ENCODE measurements around the gene HRK.
"Not testable (repeated sequence)": the region's sequence is repeated elsewhere in the genome, so short reads cannot be mapped to it uniquely, and the experiment has no call there.

Gene HRK

DNA sequence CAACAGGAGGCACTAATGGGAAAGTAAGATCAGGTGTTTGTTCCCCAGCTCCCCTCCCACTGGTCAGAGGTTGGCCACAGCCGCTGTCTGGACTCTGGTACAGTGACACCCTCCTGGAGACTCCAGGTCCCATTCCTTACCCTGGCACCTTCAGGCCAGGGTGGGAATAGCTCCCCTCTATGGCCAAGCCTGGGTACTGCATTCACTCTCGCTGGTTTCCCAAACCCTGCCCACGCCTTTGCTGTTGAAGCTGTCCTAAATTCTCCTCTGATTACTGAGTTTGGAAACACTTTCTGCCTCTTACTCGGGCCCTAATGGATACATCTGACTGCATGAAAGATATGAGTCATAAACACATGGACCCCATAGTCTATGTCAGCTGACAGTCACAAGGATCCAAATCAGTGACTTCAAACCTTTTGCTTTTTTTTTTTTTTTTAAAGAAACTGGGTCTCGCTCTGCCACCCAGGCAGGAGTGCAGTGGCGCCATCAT lies 17.9 kb downstream of the HRK start:
- DNase-seq: no peak

- no peak for DNase-seq
These were observed 19.1 kb downstream of the HRK start for GRCh38 chr12:116862167-116862566.

- DNase-seq: no peak
These were observed 19.9 kb downstream of the HRK start for GRCh38 chr12:116861320-116861719.

DNA sequence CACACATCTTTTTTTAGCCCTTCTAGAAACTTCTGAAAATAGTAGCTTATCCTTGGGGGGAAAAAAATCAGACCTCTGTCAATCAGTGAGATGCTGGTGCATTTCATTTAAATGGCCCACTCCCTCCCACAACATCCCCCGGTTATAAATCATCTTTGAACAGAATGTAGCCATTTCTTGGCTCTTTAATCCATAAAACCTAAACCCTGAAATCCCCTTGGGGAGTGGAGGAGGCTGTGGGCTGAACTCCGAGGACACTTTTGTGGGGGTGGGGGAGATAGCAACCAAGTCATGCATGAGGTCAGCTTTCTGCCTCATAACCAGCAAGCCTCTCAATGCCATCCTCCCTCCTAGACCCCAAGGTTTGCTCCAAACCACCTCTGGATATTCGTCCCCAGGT lies 21.0 kb downstream of the HRK start:
- DNase-seq: no peak

DNA sequence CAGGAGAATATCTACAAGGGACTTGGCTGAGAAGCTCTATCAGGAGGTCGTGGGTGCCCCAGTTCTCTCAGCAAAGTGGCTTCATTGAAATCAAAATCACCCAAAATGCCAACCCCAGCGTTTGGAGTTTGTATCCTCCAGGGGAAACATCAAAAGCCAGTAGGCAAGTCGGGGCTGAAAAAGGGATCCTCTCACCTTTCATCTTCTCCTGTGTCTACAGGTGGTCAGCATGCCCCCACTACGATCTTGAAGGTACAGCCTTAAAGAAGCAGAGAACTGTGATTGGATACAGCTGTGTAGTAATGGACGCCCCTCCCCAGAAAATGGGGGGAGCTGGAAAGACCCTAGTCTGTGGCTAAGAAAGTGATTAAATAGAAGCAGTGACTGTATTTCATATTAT lies 22.2 kb downstream of the HRK start:
- no peak for DNase-seq

DNA sequence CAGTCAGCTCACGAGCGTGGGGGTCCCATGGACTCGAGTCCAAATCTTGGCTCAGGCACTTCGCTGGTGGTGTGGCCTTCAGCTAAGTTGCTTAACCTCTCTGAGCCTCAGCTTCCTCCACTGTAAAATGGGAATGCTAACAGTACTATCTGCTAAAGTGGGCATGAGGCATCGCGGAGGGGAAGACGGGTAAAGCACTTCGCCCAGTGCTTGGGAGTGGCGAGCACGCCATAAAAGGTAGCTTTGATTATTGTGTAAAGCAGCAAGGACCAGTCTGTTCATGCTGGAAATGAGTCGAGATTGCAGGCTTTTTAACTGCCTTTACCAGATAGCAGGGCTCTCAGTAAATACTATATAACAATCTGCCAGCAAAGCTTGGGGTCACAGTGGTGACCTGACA lies 24.5 kb downstream of the HRK start:
- DNase-seq: no peak

- no peak for DNase-seq
These were observed 25.3 kb downstream of the HRK start for GRCh38 chr12:116855744-116856470.

DNA sequence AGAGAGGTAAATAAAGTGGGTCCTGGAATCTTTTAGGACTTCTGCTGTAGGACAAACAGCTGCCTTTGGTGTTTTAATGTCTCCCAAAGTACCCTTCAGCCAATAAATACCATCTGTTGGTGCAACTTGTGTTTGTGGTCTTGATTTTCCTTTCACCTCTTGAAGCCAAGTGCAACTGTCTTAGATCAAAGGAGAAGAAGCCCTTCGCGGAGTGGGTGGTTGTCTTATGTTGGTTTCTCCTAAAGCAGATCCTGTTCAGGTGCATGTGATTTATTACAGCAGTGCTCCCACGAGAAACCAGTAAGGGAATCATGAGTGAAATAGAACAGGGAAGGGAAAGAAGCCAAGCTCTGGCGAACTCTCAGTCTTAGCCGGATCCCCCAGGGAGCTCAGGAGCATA lies 27.7 kb downstream of the HRK start:
- DNase-seq: no peak

- no peak for DNase-seq
These were observed 28.9 kb downstream of the HRK start for GRCh38 chr12:116852303-116852702.

DNA sequence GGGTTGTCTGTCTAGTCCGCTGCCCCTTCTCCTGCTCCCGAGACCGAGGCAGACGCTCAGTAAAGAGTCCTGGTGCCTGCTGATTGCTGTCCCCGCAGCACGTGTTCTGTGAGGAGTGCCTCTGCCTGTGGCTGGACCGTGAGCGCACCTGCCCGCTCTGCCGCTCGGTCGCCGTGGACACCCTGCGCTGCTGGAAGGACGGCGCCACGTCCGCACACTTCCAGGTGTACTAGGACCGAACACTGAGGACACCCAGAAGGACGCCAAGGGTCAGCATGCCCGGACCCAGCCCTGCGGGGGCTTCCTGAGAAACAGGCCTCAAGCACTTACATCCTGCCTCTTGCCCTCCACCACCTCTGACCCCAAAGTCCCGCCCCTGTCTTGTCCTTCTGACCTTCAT lies 32.0 kb downstream of the HRK start:
- no peak for DNase-seq

- no peak for DNase-seq
These were observed 38.2 kb downstream of the HRK start for GRCh38 chr12:116843085-116843484.

- DNase-seq: no peak
These were observed 41.9 kb downstream of the HRK start for GRCh38 chr12:116839287-116839830.

DNA sequence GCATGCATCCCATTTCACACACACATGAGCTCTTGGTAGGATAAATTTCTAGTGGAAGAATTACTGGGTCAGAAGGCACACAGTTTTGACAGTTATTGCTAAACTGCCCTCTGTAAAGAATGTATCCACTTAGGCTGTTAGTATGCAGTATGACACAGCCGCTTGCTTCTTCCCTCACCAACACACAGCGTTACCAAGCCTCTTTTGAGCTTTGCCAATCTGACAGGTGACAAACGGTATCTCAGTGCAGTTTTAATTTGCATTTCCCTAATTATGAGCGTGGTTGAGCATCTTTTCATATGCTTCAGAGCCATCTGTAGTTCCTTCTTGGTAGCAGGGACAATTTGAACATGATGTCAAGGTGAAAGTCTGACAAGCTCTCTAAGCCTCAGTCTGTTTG lies 42.9 kb downstream of the HRK start:
- no peak for DNase-seq

DNA sequence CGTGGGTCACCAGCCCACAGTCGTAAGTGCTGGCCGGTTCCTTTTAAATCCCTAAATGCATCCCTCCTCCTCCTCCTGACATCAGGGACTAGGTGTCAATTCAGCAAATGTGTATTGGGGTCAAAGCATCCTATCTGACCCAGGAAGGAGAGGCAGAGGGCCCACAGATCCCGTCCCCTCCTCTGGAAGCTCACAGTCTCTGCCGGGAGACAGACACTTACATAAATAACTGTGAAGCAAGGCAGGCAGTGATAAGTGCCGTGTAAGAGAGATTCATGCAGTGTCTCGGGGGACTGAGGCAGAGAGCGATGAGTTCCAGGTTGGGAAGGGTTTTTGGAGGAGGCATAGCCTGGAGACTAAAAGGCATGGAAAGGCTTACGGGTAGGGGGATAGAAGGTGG lies 44.1 kb downstream of the HRK start:
- no peak for DNase-seq

GRCh38 chr12:116835484-116835883 lies 45.8 kb downstream of the HRK start:
- no peak for DNase-seq

DNA sequence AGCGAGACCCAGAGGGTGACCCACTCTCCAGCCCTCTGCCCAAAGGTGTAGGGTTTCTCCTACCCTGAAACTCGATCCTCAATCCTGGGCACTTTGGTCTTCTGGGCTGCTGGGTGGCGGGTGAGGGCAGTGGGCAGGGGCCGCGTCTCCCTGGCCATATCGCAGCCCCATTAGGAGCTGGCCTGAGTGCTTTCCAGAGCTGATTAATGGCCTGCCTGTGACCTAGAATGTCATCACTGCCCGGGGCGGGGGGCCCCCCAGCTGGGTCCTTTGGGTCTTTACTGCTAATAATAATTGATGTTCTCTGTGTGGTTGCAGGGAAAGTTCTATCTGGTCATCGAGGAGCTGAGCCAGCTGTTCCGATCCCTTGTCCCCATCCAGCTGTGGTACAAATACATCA lies 47.8 kb downstream of the HRK start:
- no peak for DNase-seq

GRCh38 chr12:116832353-116832752 lies 48.9 kb downstream of the HRK start:
- no peak for DNase-seq

DNA sequence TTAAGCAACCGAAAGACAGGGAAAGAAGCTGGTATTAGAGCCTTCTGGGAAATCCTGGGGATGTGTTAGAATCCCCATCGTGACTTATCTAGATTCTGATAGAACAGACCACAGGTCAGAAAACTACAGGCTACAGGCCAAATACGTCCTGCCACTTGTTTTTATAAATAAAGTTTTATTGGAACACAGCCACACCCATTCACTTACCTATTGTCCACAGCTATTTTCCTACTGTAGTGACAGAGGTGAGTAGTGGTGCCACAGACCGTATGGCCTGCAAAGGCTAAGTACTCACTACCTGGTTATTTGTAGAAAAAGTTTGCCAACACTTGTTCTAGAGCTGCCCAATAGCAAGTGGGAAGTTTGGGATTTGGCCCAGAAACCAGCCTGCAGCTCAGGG lies 53.8 kb downstream of the HRK start:
- DNase-seq: no peak

GRCh38 chr12:116821291-116821690 lies 60.0 kb downstream of the HRK start:
- DNase-seq: no peak

DNA sequence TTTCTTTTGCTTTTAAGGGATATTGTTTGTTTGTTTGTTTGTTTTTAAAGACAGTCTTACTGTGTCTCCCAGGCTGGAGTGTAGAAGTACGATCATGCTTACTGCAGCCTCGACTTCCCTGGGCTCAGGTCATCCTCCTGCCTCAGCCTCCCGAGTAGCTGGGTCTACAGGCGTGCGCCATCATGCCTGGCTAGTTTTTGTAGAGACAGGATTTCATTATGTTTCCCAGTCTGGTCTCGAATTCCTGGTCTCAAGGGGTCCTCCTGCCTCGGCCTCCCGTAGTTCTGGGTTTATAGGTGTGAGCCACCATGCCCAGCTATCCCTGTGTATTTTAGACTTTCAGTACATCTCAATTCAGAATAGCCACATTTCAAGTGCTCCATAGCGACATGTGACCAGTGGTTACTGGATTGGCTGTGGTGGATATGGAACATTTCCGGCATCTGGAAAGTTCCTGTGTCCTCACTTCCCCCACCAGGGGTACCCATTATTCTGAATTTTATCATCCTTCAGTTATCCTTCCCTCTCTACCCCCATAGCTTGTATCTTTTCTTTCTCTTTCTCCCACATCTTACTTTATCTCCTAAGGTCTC lies 61.1 kb downstream of the HRK start:
- no peak for DNase-seq

GRCh38 chr12:116818948-116819832 lies 62.1 kb downstream of the HRK start:
- peak; percentile 86 for DNase-seq

DNA sequence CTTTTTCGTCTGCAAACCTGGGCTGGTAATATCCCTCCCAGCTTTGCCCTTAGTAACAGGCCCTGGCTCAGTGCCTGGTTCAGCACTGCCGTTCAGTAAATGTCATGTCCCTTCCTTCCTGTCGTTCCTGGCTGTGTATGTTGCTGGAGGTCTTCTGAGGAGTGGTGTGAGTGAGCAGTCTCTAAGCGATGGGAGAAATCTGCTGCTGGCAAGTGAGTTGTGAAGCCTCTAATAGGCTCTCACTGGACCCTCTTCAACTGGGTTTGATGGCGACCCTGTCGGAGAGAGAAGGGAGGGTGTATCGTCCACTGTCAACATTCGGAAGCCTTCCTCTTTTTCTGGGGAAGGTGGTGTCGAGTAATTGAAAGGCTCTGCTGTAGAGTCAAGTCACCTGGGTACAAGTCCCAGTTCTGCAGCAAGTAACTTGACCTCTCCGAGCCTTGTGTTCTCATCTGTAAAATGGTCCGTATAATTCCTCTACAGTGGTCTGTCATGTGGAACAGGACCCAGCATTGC lies 62.8 kb downstream of the HRK start:
- DNase-seq: peak; percentile 4

DNA sequence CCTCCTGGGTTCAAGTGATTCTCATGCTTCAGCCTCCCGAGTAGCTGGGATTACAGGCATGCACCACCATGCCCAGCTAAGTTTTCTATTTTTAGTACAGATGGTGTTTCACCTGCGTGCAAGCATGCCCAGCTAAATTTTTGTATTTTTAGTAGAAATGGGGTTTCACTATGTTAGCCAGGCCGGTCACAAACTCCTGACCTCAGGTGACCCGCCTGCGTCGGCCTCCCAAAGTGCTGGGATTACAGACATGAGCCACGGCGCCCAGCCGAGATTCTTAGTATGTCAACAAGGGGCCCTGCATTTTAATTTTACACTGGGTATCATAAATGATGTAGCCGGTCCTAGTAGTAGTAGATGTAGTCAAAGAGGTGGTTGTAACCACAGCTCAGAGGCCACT lies 66.5 kb downstream of the HRK start:
- DNase-seq: not testable (repeated sequence)

Data from DMS79 (cell line).